Endothelial cell of umbilical vein (primary cell): ENCODE measurements around the gene MTMR11.

Experiments
- CTCF ChIP-seq, 2 donors: IDR thresholded peaks; 1 replicate in 1 of 2; 2 replicates in 1 of 2; pipeline ENCODE4 v1.5.1; 2011; ENCODE audit warnings: low read length in 2 of 2, mild to moderate bottlenecking in 2 of 2, moderate library complexity in 2 of 2, control low read depth in 1 of 2, inconsistent platforms in 1 of 2, low read depth in 1 of 2; ENCODE audit not compliant: insufficient read depth in 1 of 2; ENCODE audit errors: extremely low read depth in 1 of 2
- EZH2 ChIP-seq: IDR thresholded peaks from 2 replicates; pipeline ENCODE4 v1.6.1; 2012; ENCODE audit warnings: borderline replicate concordance, low read depth, mild to moderate bottlenecking, moderate library complexity, low read length, inconsistent platforms; ENCODE audit not compliant: severe bottlenecking

- TF ChIP-seq EZH2 (no peak), CTCF (IDR thresholded peaks at IDR 0.05; ENCODE audit: extremely low read depth in 1 of 2, insufficient read depth in 1 of 2, low read depth in 1 of 2, low read length in 2 of 2) (no peak)
Measured at GRCh38 chr1:149972547-149972946, 35.9 kb upstream of the MTMR11 start.
